A375 (cell line): Measurements from ENCODE around the gene ACADSB. TPM values are rescaled to one million over a fixed set of nuclear protein-coding genes. Genes with fewer than 3 reads are reported as not detected.

Experiments
- total RNA-seq: library from RNA; depleted of rRNA; stranded (reverse); fragments of >200 nt; shearing (Covaris generic); gene quantifications from 2 replicates; pipeline ENCODE4 v1.2.3, GENCODE V29; 2014; rRNA removed

The ACADSB gene
- total RNA-seq = 7.0 and 7.8 TPM in 2 replicates

DNA sequence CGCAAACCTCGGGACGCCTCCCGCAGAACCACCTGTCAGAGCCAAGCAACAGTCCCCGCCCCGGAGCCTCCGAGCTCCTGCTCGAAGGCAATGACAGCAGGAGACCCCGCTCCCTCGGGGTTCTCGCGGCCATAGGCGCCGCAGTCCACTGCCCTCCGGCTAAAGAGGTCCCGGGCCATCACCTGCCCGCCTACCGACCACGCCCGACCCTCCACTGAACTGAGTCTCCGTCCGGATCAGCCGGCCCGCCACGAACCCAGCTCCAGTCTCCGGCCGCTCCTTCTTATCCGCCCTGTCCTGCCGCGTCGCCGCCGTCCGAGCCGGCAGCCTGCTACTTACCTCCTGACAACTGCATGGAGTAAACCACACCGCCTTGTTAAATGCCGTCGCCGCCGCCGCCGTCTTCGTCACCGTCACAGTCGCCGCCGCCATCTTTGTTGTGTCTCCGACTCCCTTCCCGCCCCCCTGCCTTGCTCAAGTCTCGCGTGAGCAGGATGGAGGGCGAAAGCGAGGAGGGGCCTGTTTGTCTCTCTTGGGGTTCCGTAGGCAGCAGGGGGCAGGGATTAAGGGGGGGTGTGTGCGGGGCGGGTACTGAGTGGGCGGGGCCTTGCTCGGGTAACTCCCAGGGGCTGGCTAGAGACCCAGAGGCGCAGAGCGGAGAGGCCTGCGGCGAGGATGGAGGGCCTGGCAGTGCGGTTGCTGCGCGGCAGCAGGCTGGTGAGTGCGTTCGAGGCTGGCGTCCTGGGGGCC is at the start of gene ACADSB, which contains the start of gene IKZF5:
ACADSB (plus strand) TSS at position 652 of the 750 bp plus-strand sequence; CDS start at position 676, 24 bp downstream.
IKZF5 (minus strand) TSS at position 441 of the 750 bp plus-strand sequence. CDS start 10,170 bp downstream, outside the sequence.

DNA sequence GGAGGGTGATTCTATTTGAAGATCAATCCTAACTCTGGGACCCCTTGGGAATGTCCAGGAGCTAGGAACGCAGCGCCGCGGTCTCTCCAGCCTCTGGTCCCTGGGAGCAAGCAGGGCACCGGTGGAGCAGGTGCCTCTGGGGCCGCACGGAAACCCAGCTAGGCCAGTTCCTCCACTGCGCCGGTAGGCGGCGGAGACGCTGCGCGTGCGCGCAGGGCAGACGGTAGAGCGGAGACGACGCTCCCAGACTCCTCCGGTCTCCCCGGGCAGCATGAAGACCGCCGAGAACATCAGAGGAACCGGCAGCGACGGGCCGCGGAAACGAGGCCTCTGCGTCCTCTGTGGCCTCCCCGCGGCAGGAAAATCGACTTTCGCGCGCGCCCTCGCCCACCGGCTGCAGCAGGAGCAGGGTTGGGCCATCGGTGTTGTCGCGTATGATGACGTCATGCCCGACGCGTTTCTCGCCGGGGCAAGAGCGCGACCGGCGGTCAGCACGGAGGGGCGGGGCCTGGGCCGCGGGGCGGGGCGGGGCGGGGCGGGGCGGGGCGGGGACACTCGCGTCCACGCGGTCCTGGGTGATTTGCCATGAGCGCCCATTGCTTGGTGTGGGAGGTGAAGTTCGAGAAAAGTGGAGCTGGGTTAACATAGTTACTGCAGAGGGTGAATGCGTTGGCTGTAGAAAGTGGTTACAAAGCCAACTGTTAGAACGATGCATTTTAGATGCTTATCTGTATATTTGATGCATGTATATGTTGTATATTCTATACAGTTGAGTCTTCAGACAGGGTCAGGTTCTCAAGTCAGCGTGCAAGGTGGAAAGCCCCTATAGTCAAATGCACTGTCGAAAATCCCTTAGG is 28.4 kb upstream of the ACADSB start, which contains the start of gene PSTK:
PSTK (plus strand) TSS at position 193 of the 857 bp plus-strand sequence; CDS start at position 272, 79 bp downstream.

Other genes starting within 250 kb of the ACADSB start
- 0.66 and 0.72 TPM in 2 replicates for gene CUZD1, start 163.1 kb upstream of the ACADSB start, total RNA-seq
- 8.2 and 11.4 TPM in 2 replicates for gene FAM24B, start 129.4 kb upstream of the ACADSB start, total RNA-seq
- not detected in 2 replicates for gene FAM24A, start 98.4 kb upstream of the ACADSB start, total RNA-seq
- 6.0 and 6.1 TPM in 2 replicates for gene C10orf88, start 54.8 kb upstream of the ACADSB start, total RNA-seq
- 7.8 and 8.3 TPM in 2 replicates for gene PSTK, start 28.6 kb upstream of the ACADSB start, total RNA-seq
- 3.3 and 4.3 TPM in 2 replicates for gene IKZF5, start 211 bp upstream of the ACADSB start, total RNA-seq
- 3.5 and 6.3 TPM in 2 replicates for gene HMX3, start 127.0 kb downstream of the ACADSB start, total RNA-seq
- gene HMX2, start 139.1 kb downstream of the ACADSB start, total RNA-seq = not detected in 2 replicates
- 250 and 295 TPM in 2 replicates for gene BUB3, start 145.4 kb downstream of the ACADSB start, total RNA-seq